NK-92 treated with Interleukin-12 subunit alpha and Interleukin-12 subunit beta, amount 100 ng/mL, for 24 hours (cell line): ENCODE results near the gene VOPP1.

Experiments used
- DNase-seq: peaks from one replicate; lab custom pipeline; 2025; lab: John Stamatoyannopoulos, UW

Gene VOPP1

DNA sequence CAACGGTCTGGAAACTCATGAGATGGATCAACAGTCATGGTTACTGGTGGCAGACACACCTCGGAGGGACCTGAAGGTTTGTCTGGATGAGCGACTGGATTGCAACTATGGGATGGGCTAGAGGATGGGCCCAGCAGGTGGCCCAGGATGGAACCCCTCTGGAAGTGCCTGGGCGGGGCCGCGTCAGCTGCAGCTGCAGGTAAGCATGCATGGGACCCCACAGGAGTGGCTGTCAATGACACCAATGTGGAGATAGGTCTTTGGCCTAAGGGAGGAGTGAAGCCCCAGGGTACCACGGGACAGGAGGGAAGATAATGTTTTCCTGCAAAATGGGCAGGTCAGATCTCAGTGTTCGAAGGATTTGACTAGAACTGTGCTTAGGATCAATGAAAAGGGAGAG lies 103.8 kb downstream of the VOPP1 start:
- DNase-seq, result no peak

DNA sequence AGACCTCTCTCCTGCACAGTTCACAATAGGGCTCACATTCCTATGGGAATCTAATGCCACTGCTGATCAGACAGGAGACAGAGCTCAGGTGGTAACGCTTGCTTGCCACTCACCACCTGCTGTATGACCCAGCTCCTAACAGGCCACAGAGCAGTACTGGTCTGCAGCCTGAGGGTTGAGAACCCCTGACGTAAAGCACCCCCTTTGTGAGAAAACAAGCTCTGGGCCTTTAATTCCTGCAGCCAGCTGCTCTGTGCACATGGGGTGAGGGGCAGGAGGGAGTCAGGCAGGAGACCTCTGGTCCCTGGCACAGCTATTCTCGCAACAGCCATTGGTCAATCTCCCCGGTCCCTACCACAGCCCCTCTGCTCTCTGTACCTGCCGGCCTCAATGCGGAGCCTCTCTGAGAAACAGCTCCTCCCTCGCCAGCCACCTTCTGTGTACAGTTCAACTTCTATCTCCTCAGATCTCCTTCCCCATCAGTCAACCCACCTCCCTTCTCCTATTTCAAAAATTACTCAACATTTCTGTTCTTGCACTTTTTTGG lies 105.2 kb downstream of the VOPP1 start:
- no peak for DNase-seq

DNA sequence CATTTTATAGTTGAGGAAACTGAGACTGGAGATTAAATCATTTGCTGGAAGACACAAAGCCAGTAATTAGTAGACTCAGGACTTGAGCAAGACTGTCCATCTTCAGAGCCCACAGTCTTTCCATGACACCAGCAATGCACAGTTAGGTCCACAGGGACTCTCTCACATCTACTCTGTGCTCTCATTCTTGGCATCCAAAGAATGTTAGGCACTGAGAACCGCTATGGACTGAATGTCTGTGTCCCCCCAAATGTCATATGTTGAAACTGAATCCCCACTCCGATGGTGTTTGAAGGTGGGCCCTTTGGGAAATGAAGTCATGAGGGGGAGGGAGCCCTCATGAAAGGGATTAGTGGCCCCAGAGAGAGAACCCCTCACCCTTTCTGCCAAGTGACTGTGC lies 106.6 kb downstream of the VOPP1 start:
- no peak for DNase-seq

DNA sequence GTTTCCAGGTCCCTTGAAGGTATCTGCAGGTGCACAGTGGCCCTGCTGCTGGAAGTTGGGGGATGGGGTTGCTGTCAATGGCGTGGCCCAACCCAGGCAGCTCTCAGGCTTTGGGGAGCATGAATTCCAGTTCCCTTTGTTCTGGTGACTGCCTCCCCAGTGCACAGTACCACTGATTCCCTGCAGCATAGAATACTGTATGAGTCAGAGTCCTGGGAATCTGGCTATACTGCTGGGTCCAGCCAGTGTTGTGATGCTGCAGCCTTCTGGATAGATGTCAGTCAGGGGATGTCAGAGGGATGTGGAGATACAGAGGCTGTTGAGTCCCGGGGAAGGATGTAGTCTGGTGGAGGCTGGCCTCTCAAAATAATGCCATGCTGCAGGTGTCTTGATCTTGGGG lies 107.9 kb downstream of the VOPP1 start:
- no peak for DNase-seq

DNA sequence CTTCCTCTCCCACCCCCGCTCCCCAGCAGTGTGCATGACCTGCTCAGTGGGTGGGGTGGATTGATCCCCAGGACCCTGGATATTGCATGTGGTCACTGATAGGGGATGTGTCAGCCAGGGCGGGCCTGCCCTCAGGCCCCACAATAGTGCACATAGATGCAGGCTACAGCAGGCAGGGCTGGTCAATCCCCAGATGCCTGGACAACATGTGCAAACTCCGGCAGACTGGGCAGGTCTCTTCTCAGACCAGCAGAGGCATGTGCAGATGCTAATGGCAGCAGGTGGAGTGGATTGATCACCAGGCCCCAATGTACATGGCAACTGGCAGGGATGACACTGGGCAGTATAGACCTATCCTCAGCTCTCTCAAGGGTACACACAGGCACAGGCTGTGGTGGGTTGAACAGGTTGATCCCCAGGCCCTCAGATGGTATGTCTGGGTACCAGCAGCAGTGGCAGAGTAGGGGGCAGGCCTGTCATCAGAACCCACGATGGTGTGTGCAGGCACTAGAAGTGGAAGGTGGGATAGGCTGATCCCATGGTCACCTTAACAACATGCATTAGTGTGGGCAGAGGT lies 108.5 kb downstream of the VOPP1 start:
- DNase-seq, result no peak

DNA sequence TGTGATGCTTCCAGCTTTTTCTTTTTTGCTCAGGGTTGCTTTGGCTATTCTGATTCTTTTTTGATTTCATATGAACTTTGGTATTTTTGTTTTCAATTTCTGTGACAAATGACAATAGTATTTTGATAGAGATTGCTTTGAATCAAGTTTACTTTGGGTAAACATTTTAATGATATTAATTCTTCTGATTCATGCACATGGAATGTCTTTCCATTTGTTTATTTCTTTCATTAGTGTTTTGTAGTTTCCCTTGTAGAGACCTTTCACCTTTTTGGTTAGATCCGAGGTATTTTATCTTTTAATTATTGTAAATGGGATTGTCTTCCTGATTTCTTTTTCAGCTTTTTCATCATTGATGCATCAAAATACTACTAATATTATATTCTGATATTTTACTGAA lies 114.0 kb downstream of the VOPP1 start:
- no peak for DNase-seq

DNA sequence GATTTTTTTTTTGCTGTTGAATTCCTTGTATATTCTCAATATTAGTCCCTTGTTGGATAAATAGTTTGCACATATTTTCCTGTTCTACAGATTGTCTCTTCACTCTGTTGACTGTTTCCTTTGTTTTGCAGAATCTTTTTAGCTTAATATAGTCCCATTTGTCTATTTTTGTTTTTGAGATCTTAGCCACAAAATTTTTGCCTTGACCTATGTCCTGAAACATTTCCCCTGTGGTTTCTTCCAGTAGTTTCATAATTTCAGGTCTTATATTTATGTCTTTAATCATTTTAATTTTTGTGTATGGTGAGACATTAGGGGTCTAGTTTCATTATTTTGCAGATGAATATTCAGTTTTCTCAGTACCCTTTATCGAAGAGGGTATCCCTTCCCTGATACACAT lies 114.5 kb downstream of the VOPP1 start:
- DNase-seq, result no peak

DNA sequence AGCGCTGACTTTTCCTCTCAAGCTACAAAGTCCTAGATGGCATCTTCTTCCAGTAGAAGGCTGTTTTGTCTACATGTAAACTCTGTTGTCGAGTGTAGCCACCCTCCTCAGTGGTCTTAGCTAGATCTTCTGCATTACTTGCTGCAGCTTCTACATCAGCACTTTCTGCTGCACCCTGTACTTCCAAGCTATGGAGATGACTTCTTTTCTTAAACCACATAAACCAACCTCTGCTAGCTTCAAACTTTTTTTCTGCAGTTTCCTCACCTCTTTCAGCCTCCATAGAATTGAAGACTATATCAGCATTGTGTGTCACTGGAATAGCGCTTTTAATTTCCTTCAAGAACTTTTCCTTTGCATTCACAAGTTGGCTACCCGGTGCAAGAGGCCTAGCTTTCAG lies 119.3 kb downstream of the VOPP1 start:
- no peak for DNase-seq

DNA sequence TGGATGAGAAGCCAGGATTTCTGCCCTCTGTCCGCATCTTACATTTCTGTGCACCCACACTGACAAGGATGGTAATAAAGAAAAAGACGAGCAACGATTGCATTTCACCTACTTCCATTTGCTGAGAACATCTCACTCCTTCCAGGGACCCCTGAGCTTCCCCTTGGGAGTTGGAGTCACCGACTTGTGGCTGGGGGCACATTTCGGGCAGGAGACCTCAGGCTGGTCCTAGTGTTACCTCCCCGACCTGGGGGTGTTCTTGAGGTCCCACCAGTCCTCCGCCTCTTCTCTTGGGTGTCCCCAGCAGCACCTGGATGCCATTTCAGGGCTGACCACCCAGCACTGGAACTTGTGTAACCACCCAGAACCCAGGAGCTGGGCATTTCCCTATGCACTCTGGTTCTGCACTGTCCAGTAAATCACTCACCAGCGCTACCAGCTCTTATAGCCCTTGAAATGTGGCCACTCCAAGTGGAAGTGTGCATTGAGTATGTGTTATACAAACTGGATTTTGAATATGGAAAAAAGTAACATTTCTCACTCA lies 122.2 kb downstream of the VOPP1 start:
- DNase-seq, result no peak

DNA sequence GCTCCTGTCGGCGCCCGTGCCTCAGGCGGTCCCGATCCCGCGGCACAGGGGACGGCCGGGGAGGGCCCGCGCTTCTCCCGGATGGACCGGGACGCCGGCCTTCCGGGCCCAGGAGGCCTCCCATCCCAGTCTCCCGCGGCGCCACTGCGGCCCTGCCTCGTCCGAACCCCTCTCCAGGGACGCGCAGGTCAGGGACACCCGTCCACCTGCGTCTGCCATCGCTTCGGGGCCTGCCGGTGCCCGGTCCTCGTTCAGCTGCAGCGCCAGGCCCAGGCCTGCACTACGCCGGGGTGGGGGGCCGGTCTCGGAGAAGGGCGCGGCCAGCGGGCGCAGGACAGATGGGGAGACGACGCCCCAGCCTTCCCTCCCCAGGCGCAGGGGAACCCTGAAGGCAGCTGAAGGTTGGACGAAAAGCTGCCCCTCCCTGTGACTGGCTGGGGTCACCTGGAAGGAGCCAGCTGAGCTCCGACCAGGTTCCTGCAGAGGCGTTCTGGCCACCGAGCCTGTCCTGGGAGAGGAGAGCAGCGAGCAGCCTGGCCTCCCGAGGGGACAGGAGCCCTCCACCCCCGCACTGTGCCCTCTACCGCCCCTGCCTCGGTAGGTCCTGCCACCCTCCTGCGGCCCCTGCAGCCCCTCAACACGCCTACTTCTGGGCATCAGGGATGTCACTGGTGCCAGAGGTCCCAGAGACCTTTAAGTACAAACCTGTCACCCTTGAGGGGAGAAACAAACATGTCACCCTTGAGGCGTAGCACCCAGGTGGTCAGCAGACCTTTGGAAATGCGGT lies 122.9 kb downstream of the VOPP1 start:
- no peak for DNase-seq

DNA sequence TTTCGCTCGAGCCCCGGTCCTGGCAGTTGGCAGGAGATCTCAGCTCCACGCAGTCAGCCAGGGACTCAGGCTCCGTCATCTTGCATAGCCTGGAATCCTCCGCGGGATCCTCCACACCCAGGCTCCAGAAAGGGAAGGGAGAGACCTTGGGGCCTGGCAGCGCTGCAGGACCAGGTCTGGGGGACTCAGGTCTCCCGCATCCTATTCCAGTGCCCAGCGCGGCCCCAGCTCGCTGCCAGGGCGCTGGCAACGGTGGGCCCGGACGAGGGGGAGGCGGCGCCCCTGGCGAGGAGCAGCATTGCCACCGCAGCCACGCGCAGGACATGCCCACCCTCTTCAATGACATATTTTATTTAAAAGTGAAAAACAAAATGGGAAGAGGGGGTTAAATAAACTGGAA lies 123.8 kb downstream of the VOPP1 start:
- no peak for DNase-seq

DNA sequence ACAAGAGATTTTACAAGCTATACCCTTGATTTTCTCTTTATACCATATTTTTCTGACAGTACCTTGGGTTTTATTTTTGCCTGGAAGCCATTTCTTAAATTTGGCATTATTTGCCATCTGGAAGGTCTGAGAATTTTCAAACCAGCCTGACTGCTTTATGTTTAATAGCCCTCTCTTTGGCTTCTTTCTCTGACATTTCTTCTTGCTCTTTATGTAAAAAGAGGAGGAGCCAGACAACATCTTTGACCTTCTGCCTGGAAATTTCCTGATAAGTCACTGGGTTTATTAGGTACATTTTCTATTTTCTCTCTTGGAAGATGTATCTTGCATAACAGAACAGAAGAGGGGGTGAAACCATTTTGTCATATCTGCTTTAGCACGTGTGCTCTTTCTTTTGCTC lies 127.5 kb downstream of the VOPP1 start:
- DNase-seq, result no peak

DNA sequence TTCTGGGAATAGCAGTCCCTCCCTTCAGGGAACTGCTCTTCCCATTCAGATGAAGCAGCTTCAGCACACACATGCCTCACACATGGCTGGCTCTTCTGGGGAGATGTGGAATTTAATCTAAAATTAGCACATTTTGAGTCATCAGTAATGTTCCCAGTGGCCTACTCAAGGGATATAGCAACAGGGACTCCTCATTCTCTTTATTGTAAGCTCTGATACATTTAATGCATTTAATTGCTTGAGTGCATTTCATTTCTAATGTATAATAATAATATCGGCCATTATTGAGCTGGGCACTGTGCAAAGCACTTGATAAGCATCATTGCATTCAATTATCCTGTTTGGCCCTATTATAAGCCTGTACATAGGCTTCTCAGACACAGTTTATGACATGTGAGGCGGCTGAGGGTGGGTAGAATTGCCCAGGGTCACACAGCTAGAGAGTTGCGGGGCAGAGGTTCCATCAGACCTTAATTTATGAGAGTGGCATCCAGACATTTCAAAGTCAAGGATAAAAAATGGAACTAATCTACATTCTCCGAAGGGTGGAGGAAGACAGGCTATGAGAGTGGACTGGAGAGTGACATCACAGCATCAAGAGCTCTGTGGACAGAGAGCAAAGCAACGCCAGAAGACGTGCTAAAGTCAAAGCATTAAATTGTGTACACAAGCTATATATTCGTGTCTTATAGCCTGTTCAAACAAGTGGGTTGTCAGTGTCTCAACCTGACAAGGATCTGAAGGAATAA lies 130.4 kb downstream of the VOPP1 start:
- DNase-seq, result no peak

DNA sequence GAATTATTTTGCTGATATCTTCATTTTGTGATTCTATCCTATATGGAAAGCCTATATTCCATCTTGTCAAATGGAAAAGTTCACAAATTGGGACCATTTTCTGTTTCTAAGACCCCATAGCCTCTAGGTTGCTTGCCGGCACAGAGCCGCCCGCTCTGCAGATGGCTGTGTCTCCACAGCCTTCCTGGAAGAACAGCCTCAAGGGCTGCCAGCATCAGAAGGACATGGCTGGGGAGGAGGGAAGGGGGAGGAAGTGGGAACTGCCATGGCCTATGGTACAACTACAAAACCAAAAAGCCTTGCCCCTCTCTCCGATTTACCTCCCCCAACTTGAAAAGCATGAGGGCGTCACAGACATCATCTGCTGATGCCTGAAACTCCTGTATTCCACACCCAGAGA lies 131.3 kb downstream of the VOPP1 start:
- no peak for DNase-seq

DNA sequence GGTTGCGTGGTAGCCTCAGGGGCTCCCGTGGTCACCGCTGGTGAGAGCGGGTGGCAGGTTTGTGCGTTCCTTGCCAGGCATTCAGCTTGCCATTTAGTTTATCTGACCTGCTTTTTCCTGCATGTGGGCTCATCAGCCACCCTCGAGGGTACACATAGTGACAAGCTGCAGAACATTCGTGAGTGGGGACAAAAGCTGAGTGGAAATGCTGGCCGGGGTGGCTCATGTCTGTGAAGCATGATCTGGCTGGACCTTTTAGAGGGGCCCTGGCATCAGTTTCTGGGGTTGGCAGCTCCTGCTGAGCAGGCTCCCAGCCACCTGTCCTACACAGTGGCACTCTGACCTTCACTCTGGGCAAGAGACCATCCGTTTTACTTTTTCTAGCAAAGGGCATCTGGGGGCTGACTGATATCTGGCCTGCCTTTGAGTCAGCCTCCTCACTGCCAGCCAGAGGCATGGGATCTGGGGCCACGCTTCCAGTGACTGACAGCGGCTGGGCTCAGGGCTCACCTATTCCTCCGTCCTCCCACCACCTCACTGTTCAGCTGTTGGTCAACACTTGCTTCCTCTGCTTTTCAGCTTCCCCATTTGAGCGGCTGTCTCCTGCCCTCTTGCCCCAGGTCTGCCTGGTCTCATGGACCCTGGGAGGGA lies 132.1 kb downstream of the VOPP1 start:
- DNase-seq, result no peak

DNA sequence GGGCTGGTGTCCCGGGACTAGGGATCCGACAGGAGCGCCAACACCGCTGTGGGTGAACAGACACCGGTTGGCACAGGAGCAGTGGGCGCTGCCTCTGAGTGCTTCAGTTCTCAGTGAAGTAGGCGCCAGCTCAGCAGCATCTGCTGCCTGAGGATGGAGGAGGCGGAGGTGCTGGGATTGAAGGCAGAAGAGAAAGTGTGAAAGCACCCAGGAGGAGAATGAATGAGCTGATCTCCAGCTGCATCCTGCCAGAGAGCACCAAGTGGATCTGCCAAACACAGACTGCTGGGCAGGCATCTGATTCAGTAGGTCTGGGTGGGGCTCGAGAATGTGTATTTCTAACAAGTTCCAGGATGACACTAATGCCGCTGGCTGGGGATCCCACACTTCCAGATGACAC lies 132.7 kb downstream of the VOPP1 start:
- DNase-seq, result no peak

DNA sequence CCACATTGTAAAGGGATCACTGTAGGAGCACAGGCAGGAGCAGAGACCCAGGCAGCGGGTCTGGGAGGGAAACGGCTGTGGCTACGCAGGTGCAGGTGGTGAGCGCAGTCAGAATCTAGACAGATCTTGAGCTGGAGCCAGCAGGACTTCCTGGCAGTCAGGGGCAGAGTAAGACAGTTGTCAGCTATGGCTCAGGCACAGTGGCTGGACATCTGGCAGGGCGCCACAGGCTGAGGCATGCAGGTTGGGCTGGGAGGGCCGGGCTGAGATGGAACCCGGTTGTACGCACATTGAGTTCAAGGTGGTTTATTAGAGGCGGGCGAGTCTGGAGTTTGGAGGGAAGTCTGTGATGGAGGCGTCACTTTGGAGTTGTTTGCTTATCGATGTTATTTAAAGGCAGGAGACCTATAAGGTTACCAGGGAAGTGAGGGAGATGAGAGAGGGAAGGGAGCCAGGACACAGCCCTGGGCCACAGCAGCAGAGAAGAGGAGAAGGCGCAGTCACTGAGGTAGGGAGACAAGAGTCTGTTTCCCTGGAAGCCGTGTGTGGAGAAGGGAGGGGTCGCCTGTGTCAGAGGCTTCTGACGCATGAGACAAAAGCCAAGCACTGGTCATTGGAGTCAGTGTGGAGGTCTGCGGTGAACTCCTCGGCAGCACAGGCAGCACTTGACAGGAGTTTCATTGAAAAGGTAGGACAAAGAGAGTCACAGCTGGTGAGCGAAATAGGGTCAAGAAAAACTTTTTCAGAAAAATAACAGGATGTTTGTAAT lies 133.4 kb downstream of the VOPP1 start:
- DNase-seq, result no peak

DNA sequence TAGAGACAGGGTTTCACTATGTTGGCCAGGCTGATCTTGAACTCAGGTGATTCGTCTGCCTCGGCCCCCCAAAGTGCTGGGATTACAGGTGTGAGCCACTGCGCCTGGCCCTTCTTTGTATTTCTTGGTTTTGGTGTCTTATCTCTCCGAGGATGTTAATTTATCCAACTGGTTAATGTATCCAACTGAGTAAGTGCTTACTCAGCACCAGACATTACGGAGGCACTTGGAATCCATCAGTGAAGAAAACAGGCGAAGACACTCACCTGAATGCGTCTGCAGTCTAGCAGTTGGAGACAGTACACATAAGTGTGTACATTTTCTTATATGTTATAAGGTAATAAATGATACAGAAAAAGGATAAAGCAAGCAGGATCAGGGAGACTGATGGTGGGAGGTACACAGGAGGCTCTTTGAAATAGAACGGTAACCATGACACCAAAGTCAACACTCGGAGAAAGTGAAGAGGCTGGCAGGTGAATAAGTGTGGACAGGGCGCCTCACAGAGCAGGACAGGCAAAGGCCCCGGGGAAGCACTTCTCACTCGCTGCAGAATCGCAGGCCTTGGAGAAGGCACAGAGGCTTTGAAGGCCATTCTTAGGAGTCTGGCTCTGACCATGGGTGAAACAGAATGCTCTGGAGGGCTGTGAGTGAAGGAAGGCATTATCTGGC lies 134.1 kb downstream of the VOPP1 start:
- no peak for DNase-seq

DNA sequence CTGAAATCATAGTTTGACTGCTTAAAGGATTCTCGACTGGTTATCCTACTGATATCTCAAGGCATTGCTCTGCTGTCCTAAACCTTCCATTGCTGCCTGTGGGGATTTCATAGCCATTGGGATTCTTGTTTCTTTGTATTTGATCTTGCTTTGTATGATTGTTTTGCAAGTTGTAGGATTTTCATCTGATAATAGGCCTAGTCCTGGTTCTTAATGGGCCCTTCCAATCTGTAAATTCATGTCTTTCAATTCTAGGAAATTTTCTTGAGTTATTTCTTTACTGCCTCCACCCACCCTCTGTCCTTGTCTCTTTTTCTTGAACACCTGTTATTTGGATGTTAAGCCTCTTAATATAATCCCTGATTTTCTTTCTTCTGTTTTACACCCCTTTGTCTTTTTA lies 134.9 kb downstream of the VOPP1 start:
- DNase-seq, result no peak

DNA sequence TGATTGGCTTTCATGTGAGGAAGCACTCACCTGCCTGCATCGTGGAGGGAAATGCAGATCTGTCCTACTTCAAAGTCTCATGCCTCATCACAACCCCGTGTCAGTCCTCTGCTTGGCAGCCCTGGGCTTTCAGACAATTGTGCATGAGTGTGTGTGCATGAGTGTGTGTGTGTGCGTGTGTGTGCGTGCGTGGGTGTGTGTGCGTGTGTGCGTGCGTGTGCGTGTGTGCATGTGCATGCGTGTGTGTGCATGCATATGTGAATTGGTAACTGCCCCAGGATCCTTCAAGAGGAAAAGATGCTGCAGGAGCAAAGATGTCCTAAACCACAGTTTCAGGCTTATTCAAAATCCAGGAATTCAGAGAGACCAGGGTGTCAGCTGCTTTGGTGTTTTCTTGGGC lies 135.8 kb downstream of the VOPP1 start:
- no peak for DNase-seq

DNA sequence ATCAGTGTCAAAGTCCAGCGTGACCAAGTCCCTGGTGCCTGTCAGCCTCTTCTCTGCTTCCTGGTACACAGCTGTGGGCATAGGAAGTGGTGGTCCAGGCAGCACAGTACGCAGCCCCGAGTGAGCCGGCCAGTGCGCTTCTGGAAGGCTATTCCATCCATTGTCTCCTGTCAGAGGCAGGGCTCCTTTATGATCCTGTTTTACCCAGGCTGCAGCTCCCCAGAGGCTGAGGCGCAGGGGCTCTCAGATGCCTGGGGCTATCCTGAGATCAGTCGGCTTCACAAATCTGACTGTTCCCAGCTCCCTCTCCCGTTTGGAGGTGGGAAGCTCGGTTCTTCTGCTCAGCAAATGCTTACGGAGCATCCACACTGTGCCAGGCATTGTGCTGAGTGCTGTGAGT lies 136.8 kb downstream of the VOPP1 start:
- no peak for DNase-seq
